Measurements from ENCODE around the gene BTBD3. TPM values are rescaled to one million over a fixed set of nuclear protein-coding genes. Genes with fewer than 3 reads are reported as not detected.

Gene BTBD3
- total RNA-seq, 2 donors from 2014 or later, result 81.7 to 115 TPM

- no peak for DNase-seq
- H3K9me3 Mint-ChIP-seq, result peaks cover 12% of the 10 kb centered on the region
- 89 to 98% methylated on average over 23 to 24 of the region's 24 CpGs for WGBS, 2 experiments (ENCODE audit: insufficient coverage in 1 of 2, insufficient read length in 1 of 2)
Measured at GRCh38 chr20:11958855-11959254, 41.2 kb downstream of the BTBD3 start.

GRCh38 chr20:11965602-11966001, 47.9 kb downstream of the BTBD3 start:
- Histone ChIP-seq H3K36me3 (ENCODE audit: control insufficient read depth, insufficient read depth, low read length) (no peaks in the 10 kb centered on the region), H3K27me3 (ENCODE audit: control insufficient read depth, insufficient read depth, low read length, poor library complexity, severe bottlenecking) (no peaks in the 10 kb centered on the region), H3K9ac (ENCODE audit: extremely low read depth, low read length, poor library complexity, severe bottlenecking) (no peak overlapping the region), H3K4me1 (ENCODE audit: control insufficient read depth, insufficient read depth, low read length) (no peaks in the 10 kb centered on the region), H3K27ac (ENCODE audit: low read depth, low read length) (no peak overlapping the region), H3K4me3 (ENCODE audit: low read length) (no peak overlapping the region), H3K9me3 (ENCODE audit: control insufficient read depth, low read length) (no peaks in the 10 kb centered on the region)
- peak; percentile 58 for TF ChIP-seq CTCF (conservative IDR thresholded peaks at IDR 0.05)
- H3K4me3 Mint-ChIP-seq, result no peak overlapping the region
- DNase-seq, result no peak
- H3K9me3 Mint-ChIP-seq, result no peaks in the 10 kb centered on the region
- H3K36me3 Mint-ChIP-seq (ENCODE audit: low read depth), result no peaks in the 10 kb centered on the region
- peaks cover 15% of the 10 kb centered on the region for H3K4me1 Mint-ChIP-seq
- H3K27me3 Mint-ChIP-seq (ENCODE audit: insufficient read depth), result no peaks in the 10 kb centered on the region
- H3K27ac Mint-ChIP-seq, result no peak overlapping the region
- WGBS, 2 experiments (ENCODE audit: insufficient coverage in 1 of 2, insufficient read length in 1 of 2), result 80% methylated on average over 1 of the region's 1 CpG; no CpG with 5 or more reads in 1 of the 2 experiments

More at GRCh38 chr20:11958855-11959254, 41.2 kb downstream of the BTBD3 start:
- TF ChIP-seq CTCF (conservative IDR thresholded peaks at IDR 0.05), result no peak
- no peaks in the 10 kb centered on the region for H3K36me3 ChIP-seq (ENCODE audit: control insufficient read depth, insufficient read depth, low read length)
- no peak overlapping the region for H3K27ac Mint-ChIP-seq
- H3K27me3 ChIP-seq (ENCODE audit: control insufficient read depth, insufficient read depth, low read length, poor library complexity, severe bottlenecking), result no peaks in the 10 kb centered on the region
- H3K9ac ChIP-seq (ENCODE audit: extremely low read depth, low read length, poor library complexity, severe bottlenecking), result no peak overlapping the region
- H3K4me3 ChIP-seq (ENCODE audit: low read length), result no peak overlapping the region
- no peak overlapping the region for H3K4me3 Mint-ChIP-seq
- H3K4me1 Mint-ChIP-seq, result peaks cover 2% of the 10 kb centered on the region
- H3K27ac ChIP-seq (ENCODE audit: low read depth, low read length), result no peak overlapping the region
- peaks cover 7% of the 10 kb centered on the region for H3K9me3 ChIP-seq (ENCODE audit: control insufficient read depth, low read length)
- H3K36me3 Mint-ChIP-seq (ENCODE audit: low read depth), result no peaks in the 10 kb centered on the region
- peaks cover 26% of the 10 kb centered on the region for H3K27me3 Mint-ChIP-seq (ENCODE audit: insufficient read depth)
- H3K4me1 ChIP-seq (ENCODE audit: control insufficient read depth, insufficient read depth, low read length), result no peaks in the 10 kb centered on the region

GRCh38 chr20:11966186-11966585, 48.5 kb downstream of the BTBD3 start:
- no peaks in the 10 kb centered on the region for H3K36me3 Mint-ChIP-seq (ENCODE audit: low read depth)
- H3K4me3 Mint-ChIP-seq, result no peak overlapping the region
- H3K9me3 ChIP-seq (ENCODE audit: control insufficient read depth, low read length), result no peaks in the 10 kb centered on the region
- no peaks in the 10 kb centered on the region for H3K4me1 ChIP-seq (ENCODE audit: control insufficient read depth, insufficient read depth, low read length)
- H3K4me3 ChIP-seq (ENCODE audit: low read length), result no peak overlapping the region
- H3K27me3 ChIP-seq (ENCODE audit: control insufficient read depth, insufficient read depth, low read length, poor library complexity, severe bottlenecking), result no peaks in the 10 kb centered on the region
- TF ChIP-seq CTCF (conservative IDR thresholded peaks at IDR 0.05), result no peak
- H3K27ac Mint-ChIP-seq, result no peak overlapping the region
- no peak overlapping the region for H3K27ac ChIP-seq (ENCODE audit: low read depth, low read length)
- 80 to 100% methylated on average over 2 to 3 of the region's 3 CpGs for WGBS, 2 experiments (ENCODE audit: insufficient coverage in 1 of 2, insufficient read length in 1 of 2)
- no peaks in the 10 kb centered on the region for H3K27me3 Mint-ChIP-seq (ENCODE audit: insufficient read depth)
- no peaks in the 10 kb centered on the region for H3K36me3 ChIP-seq (ENCODE audit: control insufficient read depth, insufficient read depth, low read length)
- H3K9me3 Mint-ChIP-seq, result no peaks in the 10 kb centered on the region
- H3K9ac ChIP-seq (ENCODE audit: extremely low read depth, low read length, poor library complexity, severe bottlenecking), result no peak overlapping the region
- H3K4me1 Mint-ChIP-seq, result peaks cover 15% of the 10 kb centered on the region
- no peak for DNase-seq
